Kasumi-1 (cell line): ENCODE measurements around the gene VEZF1.
A peak's percentile ranks its signal among the peaks of the same experiment; 100 is the strongest.

ENCODE experiments used
- DNase-seq, 2 experiments: peaks; one replicate each; lab custom pipeline; 2025; lab: John Stamatoyannopoulos, UW

Gene VEZF1, protein sequence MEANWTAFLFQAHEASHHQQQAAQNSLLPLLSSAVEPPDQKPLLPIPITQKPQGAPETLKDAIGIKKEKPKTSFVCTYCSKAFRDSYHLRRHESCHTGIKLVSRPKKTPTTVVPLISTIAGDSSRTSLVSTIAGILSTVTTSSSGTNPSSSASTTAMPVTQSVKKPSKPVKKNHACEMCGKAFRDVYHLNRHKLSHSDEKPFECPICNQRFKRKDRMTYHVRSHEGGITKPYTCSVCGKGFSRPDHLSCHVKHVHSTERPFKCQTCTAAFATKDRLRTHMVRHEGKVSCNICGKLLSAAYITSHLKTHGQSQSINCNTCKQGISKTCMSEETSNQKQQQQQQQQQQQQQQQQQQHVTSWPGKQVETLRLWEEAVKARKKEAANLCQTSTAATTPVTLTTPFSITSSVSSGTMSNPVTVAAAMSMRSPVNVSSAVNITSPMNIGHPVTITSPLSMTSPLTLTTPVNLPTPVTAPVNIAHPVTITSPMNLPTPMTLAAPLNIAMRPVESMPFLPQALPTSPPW

DNA sequence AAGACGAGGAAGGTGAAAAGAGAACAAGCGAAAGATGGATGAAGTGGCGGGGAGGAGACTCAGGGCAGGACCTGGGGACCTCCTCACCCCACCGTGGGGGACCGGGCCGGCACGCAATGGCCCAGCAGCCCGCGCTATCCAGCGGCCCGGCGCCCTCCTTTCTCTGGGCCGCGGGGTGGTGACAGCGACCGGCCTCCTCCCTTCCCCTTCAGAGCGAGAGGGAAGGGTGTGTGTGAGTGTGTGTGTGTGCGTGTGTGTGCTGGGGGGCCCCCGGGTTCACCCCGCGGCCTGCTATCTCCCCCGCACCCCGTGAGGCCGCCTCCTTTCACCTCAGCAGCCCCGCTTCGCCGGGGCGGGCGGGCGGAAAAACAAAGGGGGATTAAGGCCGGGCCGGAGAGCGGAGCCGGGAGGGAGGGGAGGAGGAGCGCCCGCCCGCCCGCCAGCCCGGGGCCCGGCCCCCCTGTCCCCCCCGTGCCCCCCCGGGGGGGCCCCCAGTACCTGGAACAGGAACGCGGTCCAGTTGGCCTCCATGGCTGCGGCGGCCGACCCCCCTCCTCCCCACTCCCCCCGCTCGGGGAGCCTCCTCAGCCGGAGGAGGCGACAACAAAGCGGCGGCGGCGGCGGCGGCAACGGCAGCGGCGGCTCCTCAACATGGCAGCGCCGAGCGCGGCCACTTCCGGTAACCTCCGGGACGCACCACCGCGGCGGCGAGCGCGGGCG, at the start of gene VEZF1:
Gene VEZF1 (minus strand): TSS at position 674 of the 720 bp plus-strand sequence. CDS start 143 bp downstream, at position 531.
- DNase-seq = peak; percentile 39 to 44

- DNase-seq = no peak
Observed at GRCh38 chr17:58032691-58033415, 44.8 kb upstream of the VEZF1 start.

GRCh38 chr17:58028578-58028977, 40.5 kb upstream of the VEZF1 start:
- no peak for DNase-seq

GRCh38 chr17:58020401-58020800, 32.3 kb upstream of the VEZF1 start:
- DNase-seq = no peak

DNA sequence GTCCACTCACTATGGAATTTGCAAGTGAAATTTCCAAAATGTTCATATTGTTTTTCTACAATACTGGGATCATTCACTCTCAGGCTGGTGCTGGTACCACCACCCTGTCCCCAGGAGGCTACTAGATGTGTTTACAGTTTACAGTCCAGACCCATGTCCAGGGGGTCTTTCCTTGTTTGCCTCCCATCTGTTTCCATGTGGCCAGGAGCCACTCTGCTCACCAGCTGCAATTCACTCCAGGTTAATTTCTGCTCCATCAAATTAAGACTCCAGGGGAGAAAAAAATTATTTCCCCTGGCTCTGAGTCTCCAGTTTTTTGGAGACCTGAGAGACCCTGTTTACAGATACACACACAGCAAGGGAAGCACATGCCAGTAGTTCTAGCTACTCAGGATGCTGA, 31.5 kb upstream of the VEZF1 start:
- DNase-seq = no peak

GRCh38 chr17:58019039-58019438, 31.0 kb upstream of the VEZF1 start:
- DNase-seq = no peak

DNA sequence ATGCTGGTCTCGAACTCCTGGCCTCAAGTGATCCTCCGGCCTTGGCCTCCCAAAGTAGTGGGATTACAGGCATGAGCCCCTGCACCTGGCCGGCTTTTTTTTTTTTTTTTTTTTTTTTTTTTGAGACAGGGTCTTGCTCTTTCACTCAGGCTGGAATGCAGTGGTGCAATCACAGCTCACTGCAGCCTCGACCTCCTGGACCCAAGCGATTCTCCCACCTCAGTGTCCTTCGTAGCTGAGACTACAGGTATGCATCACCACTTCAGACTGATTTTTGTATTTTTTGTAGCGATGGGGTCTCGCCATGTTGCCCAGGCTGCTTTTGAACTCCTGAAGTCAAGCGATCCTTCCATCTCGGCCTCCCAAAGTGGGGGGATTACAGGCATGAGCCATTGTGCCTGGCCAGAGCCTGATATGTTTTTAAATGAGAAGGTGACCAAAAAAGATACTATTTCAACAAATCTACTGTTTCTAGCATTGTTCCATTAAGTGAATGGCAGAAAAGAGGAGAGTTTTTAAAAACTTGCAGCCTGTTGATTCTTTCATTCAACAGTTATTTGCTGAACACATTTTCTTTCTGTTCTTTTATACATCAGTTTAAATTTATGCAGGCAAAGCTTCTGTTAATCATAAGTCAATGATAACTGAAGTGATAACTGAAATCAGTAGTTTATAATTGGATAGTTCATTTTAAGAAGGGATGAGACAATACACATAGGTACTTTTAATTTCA, 22.2 kb upstream of the VEZF1 start:
- no peak for DNase-seq

DNA sequence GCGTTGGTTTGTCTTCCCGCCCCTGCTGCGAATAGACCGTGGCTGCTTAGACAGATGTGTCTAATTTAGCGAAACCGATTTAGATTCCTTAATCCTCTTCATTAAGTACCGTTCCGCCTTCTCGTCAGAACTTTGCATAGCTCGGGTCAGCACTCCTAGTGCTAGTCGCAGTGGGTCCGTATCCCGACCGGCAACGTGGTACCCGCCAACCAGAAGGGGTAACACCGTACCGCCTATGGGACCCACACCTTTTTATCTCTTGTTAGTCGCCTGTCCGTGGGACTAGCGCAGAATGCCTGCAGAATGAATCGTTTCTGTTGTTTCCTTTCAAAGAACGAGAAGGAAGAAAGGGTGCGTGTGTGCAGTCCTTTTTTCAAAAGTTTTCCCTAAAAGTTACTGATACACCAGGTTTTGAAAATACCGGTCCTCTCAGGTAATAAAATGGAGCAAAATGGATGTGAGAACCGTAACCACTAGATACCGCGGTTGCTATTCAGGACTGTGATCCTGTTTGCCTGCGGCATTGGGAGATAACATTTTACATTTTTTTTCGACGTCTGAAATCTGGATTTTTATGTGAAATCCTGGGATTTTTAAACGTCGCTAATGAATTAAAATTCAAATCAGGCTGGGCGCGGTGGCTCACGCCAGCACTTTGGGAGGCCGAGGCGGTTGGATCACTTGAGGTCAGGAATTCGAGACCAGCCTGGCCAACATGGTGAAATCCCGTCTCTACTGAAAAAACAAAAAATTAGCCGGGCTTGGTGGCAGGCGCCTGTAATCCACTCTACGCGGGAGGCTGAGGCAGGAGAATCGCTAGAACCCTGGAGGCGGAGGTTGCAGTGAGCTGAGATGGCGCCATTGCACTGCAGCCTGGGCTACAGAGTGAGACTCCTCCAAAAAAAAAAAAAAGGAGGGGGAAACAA, 20.0 kb upstream of the VEZF1 start:
- DNase-seq = no peak

DNA sequence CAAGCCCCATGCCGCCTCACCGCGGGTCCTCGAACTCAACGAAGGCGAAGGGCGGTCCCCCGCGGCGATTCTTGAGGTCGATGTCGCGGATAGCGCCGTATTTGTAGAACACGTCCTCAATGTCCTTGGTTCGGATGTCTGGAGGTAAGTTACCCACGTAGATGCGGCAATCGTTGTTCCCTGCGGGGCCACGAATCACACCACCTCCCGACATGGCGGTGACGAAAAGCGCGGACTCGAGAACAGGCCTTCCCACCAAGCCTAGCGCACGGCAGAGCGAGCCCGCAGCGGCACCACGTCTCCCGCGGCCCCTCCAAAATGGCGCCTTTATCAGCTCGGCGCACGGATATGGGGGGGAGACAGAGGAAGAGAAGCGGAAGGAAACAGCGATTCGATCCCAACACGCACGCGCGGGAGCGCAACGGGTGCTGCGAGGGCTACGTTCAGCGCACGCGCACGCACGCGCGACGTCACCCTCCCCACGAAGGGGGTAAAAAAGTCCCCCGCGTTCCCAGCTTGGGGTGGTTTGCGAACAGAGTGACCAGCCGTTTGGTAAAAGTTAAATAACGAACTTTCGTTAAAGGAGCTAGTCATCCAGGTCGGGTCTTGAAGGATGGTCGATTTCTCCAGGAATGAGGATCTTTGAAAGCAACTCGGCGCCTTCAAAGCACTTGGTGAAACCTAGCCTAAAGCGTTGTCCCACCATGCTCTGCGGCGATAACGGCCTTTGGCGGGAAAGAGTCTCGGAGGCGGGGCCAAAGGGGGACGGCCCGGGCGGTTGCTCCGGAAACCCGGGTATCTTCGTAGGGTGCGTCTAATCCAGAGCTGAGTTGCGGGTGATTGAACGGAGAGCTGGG, 19.1 kb upstream of the VEZF1 start, which contains the start of gene SRSF1:
Gene SRSF1 (minus strand): TSS at position 323 of the 857 bp plus-strand sequence. CDS start 109 bp downstream, at position 214.
- DNase-seq = peak; percentile 95 to 96

GRCh38 chr17:58006560-58006923, 18.5 kb upstream of the VEZF1 start:
- peak; percentile 57 to 68 for DNase-seq

DNA sequence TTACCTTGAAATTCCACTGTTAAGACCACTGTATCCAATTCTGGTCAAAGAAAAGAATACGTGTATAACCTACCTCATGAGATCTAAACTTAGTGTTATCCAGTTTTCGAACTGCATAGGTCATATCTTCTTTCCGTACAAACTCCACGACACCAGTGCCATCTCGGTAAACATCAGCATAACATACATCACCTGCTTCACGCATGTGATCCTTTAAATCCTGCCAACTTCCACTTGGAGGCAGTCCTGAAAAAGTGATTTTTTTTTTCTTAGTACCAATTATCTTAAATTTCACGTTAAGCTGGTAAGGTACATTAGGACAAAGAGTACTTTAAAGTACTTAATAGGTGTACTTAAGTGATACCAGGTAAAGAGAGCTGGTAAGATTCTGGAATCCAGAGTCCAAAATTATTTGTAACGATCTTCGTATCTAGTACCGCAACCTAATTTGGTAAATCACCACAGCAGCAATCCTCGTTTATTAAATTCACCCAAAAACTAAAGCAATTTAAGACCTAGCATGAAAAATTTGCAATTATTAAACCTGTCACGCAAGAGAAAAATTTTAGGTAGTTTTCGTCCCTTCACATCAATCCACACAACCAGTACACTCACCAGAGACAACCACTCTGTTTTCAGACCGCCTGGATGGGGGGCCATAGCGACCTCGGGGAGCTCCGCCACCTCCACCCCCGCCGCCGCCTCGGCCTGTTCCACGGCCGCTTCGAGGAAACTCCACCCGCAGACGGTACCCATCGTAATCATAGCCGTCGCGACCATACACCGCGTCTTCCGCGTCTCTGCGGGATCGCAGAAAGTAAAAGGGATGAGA, 17.9 kb upstream of the VEZF1 start:
- peak in 1 of 2 experiments; percentile 13 for DNase-seq

GRCh38 chr17:58005031-58005727, 17.1 kb upstream of the VEZF1 start:
- peak; percentile 23 to 31 for DNase-seq

- no peak for DNase-seq
Observed at GRCh38 chr17:58004060-58004459, 16.0 kb upstream of the VEZF1 start.

- no peak for DNase-seq
Observed at GRCh38 chr17:58002973-58003372, 14.9 kb upstream of the VEZF1 start.

GRCh38 chr17:58002154-58002948, 14.3 kb upstream of the VEZF1 start:
- no peak for DNase-seq

- no peak for DNase-seq
Observed at GRCh38 chr17:58001461-58002124, 13.5 kb upstream of the VEZF1 start.
